ENCODE results near the gene RELN.
"Not testable (repeated sequence)": the region's sequence is repeated elsewhere in the genome, so short reads cannot be mapped to it uniquely, and the experiment has no call there.

The RELN gene

DNA sequence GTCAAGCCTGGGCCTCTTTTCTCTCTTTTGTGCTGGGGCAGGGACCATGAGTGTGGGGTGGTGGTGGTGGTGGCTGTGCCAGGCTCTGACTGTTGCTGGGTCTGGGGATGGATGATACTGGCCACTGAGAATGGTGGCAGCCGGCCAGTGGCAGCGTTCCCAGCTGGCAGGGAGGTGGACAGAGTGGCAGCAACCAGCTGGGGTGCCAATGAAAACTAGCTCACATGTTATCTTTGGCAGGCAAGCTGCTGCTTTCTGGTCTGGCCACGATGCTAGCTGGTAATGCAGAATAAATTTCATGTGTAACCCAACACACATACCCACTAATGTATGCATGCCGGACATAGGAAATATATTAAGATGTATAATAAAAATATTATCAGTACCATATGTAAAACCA is 448.4 kb downstream of the RELN start:
- no peak for DNase-seq

DNA sequence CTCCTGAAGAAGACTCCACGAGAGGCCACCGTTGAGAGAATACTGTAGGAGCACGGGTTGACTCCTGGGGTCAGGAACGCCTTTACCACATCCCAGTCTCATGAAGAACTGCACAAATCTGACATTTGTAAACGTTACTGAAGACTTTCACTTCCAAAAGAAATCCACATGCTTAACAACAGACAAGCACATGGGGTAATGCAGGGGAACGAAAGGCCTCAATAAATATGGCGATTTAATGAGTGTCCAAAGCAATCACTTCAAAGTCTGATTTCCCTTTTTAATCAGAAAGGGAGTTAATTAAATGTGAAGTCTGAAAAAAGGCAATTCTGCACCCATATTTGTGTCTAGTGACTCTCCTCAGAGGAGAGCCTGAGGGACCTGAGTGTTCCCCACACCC is 449.1 kb downstream of the RELN start:
- no peak for DNase-seq

DNA sequence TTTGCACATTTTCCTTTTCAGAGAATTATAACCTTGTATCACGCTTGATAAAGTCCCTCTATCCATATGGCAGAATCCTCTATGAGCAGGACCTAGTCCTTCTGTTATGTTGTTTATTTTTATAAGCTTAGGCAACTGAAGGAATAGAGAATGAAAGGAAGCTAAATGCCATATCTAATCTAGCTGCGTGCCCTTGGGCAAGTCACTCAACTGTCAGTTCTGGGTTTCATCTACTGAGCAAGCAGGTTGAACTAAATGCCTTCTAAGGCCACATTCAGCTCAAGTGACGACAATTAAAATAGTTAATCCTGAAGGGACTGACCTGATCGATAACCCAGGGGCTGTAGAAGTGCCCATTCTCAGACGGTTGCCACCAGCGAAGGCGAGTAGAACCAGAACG is 449.6 kb downstream of the RELN start:
- no peak for DNase-seq

DNA sequence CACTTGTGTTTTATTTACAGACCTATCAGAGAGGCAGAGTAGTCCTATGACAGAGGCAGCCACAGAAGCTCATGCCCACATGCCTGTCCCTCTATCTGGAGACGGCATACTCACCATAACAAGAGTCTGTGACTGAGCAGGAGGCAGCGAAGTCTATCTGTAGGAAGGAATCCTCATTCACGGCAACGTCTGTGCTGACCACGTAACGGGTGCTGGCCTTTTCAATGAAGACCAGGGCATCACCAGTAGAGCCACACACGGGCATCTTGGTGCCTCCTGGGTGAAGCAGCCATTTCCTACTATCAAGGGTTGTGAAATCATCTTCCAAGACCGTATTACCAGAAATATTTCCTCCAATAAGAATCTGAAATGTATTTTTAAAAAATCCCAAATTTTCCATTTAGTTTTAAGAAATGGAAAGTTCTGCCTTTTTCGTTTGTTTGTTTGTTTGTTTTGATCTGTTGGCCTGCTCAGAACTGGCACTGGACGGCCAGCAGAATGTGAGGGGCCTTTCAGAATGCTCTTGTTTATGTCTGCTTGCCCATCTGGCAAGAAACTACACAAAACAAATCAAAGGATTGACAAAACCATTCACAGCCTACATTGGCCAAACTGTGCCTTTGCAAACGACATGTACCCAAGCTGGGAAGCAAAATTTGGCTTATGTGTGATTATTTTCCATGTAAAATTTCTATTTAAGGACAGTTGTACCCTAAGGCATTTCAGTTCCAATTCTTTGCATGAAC is 450.3 kb downstream of the RELN start:
- no peak for DNase-seq

DNA sequence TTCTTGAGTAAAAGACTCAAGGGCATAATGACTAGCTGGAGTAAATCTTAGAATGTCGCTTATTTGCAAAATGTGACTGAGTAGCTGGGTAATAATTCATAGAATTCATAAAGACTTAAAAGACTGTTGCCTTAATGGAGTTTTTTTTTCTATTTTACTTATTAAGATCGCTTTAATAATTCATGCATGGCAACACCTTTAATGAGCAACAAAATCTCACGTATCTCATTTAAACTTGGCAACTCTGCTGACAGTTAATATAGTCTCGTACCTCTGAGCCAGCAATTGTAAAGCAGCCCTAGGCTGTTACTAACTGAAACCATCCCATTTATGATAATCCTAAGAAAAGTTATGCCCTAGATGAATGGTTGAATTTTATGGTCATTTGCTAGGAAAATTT is 455.7 kb downstream of the RELN start:
- DNase-seq: no peak

DNA sequence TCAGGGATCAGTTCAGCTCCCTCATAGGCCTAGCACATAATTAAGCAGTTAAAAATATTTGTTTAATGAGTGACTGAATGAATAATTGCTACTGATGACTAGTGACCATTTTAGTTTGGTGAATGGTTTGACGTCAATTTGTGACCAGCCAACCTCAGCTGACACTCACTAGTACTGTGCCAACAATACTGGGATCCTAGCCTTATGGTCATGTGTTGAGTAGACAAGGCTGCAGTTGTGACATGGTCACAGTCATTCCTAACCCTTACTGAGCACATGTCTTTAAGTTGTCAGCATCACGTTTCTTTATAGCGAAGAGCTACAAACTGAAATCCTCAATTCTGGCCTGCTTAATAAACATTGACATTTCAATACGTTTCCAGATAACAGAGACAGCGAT is 456.5 kb downstream of the RELN start:
- DNase-seq: no peak

DNA sequence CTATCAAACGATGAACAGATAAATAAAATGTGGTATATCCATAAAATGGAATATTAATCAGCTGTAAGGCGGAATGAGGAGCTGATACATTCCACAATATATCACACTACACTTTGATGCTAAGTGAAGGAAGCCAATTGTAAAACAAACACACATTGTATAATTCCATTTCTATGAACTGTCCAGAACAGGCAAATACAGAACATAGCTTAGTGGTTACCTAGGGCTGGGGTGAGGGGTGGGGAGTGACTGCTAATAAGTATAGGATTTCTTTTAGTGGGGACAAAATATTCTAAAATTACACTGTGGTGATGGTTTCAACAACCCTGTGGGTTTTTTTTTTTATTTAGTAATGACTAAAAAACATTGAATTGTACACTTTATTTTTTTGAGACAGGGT is 461.3 kb downstream of the RELN start:
- DNase-seq: no peak

DNA sequence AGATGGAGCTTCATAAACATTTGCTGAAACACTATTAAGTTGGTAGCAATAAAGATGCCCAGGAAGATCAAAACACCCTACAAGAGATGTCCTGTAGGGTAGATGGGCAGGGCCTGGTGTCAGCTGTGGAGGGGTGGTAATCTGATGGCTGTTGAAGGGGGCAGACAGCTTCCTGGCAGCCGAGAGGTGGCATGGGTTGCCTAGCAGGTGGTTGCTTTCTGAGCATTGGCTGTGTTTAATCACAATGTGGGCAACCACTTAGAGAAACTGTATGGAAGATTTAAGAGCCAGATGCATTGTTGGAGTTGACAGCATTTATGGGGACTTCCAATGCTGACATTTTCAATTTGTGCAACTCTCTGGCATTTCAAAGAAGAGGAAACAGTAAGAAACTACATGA is 463.5 kb downstream of the RELN start:
- no peak for DNase-seq

DNA sequence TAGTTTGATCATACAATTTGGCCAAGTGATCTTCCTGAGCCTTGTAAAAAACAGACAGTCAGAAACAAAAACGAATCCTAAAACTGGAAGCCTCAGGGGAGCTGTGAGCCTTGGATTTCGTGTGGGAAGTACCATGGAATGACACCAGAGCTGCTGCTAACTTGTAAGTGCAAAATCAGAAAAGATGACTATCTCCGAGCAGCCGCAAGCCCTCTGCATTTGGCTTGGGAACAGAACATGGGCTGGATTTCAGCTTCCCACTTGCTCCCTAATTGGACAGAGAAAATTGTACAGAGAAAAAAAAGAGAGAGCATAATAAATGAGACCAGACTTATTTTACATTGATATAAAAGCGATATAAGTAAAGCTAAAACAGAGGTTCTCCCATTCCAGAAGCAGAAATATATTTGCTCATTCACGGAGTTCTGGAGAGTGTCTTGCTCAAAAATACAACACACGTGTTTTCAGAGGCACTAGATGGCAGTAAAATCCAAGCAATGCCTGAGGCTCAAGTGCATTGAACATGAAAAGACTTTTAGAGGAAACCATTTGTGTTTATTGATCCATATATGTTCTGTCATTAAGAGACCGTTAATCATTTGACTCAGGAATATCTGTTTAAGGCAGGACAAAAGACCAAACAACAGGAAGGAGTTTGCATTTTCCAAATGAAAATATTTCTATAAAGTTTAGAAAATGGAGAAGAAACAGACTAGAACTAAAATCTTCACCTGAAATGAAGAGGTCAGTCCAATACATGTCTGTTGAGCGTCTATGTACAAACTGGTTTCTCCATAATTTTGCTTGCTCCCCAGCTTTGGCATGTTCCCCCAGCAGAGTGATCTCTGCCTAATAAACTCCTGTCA is 465.2 kb downstream of the RELN start:
- DNase-seq: no peak

DNA sequence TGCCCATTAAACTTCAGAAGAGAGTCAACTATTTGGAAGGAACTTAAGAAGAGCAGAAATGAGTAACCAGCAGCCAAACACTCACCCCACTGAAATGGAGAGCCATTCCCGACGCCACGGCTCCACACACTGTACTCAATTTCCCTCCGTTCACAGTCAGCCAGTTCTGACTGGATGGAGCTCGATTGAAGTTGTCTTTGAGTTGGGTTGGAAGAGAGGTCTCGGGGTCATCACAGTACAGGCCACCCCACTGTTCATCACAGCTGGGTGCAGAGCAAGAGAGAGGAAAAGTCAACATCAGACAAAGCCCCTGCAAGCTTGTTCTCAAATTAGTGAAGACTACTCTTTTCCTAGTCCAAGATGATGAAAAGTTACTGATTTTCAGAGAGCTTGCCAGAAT is 467.5 kb downstream of the RELN start:
- DNase-seq: no peak

DNA sequence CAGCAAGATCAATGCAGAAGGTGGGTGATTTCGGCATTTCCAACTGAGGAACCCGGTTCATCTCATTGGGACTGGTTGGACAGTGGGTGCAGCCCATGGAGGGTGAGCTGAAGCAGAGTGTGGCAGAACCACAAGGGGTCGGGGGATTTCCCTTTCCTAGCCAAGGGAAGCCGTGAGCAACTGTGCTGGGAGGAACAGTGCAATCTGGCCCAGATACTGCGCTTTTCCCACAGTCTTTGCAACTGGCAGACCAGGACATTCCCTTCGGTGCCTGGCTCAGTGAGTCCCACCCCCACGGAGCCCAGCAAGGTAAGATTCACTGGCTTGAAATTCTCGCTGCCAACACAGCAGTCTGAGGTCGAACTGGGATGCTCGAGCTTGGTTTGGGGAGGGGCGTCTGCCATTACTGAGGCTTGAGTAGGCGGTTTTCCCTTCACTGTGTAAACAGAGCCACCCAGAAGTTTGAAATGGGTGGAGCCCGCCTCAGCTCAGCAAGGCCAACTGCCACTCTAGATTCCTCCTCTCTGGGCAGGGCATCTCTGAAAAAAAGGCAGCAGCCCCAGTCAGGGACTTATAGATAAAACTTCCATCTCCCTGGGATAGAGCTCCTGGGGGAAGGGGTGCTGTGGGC is 484.8 kb downstream of the RELN start:
- DNase-seq: no peak

DNA sequence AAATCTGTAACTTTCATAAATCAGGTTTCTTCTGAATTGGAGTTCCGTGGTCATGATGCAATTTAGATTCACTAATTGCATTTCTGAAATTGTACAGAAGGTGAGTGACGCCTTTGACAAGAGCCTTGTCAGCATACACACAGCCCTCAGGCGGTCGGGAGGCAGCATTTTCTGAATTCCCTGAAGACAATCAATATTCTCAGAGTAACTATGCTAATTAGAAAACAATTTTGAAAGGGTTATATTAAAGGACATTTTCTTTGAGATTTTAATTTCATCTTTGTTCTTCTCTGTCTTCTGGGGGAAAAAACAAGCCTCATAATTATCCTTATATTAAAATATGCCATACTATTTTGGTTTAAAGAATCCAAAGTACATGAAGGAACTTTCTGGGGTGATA is 488.3 kb downstream of the RELN start:
- no peak for DNase-seq

DNA sequence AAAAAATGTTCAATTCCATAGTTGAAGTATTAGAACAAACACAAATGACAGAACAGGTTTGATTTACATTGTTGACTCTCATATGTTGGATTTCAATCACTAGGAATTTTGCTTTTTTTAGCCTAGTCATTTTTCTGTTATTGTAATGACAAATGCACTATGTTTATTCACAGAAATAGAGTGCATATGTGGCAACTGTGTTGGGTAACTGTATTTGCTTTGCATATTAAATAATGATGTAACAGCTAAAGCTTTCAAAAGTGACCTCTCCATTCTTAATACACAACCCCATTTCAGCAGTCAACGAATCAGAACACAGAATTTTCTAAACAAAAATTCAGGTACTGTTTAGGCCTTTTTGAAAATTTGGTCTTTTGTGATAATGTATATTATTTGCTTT is 489.5 kb downstream of the RELN start:
- no peak for DNase-seq

DNA sequence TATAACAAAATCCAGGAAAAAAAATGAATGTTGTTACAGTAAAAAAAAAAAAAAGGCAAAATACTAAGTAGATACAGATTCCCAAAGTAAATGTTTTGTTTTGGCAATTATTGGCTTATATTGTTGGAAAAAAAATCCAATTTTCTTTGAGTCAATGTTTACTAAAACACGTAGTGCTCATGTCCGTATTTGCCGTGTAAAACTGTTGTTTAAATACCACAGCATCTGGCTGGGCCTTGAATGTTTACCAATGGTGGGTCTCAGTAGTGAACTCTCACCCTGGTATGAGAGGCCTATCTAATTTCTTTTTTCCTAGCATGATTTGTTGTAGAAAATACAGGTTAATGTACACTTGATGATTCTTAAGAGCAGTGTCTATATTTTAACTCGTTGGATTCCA is 502.0 kb downstream of the RELN start:
- DNase-seq: no peak

DNA sequence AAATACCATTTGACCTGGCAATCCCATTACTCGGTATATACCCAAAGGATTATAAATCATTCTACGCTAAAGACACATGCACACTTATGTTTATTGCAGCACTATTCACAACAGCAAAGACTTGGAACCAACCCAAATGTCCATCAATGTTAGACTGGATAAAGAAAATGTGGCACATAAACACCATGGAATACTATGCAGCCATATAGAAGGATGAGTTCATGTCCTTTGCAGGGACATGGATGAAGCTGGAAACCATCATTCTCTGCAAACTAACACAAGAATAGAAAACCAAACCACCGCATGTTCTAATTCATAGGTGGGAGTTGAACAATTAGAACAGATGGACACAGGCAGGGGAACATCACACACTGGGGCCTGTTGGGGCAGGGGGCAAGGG is 502.6 kb downstream of the RELN start:
- not testable (repeated sequence) for DNase-seq

DNA sequence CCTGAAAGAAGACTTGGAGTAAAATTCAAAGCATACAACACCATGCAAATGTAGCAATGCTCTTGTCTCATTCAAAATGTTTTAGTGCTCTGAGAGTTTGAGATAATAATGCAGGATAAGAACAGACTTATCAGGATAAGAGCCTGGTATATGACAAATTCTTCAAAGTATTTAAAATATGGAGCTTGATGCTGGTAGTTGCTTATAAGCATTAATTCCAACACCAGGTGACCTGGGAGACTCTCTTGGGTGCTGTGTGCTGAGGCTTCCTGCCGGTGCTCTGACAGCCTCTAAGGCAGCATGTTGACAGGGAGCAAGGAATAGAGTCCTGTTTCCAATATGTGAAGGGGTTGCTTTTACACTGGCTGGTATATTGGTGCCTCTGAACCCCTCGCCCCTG is 508.7 kb downstream of the RELN start:
- DNase-seq: no peak

DNA sequence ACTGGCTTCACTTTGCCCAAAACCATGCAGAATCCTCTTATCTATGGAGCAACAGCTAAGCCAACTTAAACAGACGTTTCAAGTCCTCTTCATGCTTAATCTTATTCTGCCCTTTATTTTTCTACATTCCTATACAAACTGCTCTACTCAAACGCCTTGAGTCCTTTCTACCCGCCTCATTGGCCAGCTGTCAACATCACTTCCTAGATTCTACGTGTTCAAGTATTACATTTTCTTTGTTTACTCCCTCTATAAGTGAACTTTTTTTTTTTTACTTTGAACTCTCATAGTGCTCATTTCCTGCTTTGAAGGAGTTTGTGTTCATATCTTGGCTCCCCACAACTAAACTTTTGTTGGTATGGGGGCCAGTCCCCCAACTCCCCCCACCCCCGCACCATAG is 514.5 kb downstream of the RELN start:
- no peak for DNase-seq

DNA sequence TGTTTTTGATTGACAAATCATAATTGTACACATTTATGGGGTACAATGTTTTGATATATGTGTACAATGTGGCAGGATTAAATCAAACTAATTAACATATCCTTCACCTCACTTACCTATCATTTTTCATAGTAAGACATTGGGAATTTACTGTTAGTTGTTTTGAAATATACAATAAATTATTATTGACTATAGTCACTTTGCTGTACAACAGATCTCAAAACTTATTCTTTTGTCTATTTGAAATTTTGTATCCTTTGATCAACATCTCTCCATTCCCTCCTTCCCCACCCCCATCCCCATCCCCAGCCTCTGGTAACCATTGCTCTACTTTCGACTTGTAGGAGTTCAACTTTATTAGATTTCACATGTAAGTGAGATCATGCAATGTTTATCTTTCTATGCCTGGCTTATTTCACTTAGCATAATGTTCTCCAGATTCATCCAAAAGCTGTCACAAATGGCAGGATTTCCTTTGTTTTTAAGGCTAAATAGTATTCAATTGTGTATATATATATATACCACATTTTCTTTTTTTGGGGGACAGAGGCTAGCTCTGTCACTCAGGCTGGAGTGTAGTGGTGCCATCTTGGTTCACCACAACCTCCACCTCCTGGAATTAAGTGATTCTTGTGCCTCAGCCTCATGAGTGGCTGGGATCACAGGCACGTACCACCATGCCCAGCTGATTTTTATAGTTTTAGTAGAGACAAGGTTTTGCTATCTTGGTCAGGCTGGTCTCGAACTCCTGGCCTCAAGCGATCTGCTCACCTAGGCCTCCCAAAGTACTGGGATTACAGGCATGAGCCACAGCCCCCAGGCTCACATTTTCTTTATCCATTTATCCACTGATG is 520.1 kb downstream of the RELN start:
- DNase-seq: no peak

DNA sequence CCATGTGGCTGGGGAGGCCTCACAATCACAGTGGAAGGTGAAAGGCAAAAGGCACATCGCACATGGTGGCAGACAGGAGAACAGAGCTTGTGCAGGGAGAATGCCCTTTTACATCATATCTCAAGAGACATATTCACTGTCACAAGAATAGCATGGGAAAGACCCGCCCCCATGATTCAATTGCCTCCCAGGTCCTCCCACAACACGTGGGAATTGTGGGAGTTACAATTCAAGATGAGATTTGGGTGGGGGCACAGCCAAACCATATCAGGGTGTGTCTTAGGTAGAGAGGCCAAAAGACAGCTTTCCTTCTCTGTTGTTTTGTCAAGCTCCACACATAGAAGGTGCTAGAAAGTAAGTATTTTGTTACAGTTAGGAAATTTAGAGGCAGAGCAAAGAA is 522.6 kb downstream of the RELN start:
- no peak for DNase-seq

DNA sequence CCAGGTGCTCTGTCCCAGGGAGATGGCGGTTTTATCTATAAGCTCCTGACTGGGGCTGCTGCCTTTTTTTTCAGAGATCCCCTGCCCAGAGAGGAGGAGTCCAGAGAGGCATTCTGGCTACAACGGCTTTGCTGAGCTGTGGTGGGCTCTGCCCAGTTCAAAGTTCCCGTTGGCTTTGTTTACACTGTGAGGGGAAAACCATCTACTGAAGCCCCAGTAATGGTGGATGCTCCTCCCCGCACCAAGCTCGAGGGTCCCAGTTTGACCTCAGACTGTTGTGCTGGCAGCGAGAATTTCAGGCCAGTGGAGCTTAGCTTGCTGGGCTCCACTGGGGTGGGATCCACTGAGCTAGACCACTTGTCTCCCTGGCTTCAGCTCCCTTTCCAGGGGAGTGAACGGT is 527.1 kb downstream of the RELN start:
- no peak for DNase-seq

DNA sequence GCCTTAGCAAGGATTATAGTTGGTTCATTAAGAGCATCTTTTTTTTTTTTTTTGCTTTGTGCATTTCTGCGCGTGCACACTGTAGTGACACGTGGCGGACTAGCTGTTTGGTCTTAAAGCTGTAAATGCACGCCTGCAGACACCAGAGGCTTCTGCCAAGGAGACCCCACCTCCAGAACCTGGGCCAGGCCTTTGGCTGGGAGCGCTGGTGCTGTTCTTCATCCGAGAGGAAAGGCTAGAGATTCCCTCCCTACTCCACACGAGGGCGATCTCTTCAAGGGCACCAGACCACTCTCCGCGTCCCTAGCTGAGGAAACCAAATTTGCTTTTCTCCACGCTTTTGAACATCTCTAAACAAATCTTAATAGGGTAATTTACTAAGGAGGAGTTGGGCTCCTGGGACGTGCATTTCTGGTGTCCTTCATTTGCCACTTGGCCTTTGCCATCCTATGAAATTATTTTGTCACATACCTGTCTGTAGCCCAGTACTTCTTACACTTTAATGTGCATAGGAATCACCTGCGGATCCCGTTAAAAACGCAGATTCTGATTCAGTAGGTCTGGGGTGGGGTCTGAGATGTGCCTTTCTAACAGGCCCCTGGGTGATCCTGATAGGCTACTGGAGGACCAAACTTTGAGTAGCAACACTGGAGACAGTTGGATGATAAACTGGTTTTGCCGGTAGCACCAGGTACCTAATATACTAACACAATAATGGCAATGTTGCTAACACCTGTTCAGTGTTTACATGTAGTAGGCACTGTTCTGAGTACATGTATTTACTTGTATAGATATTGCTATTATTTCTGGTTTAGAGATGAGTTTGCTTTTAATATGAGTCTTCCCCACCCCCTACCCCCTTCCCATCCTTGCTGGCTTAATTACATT is 542.1 kb downstream of the RELN start:
- peak; percentile 17 for DNase-seq

DNA sequence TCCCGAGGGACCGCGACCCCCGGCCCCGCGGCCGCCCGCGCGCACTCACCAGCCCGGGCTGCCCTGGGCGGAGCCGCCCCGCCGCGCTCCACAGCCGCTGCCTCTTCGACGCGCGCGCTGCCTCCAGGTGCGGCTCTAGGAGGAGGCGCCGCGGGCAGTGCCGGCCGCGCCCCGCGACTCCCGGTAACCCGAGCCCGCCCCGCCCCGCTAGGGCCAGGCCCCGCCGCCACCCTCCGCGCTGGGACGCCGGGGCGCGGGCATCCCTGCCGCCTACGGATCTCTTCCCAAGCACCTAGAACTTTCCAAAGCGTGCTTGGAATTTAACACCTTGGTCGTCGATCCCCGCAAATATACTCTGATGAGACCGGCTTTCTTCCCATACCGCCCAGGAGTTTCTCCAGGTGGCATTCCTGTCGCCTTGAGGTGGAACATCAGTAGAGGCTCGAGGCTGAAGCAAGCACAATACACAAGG is 543.4 kb downstream of the RELN start, which contains the start of gene SLC26A5:
Gene SLC26A5, minus strand, starts transcription at position 159 of the 472 bp plus-strand sequence. CDS start 24,693 bp downstream, outside the sequence.
- no peak for DNase-seq

Measured in CD4-positive, alpha-beta T cell treated with Interleukin-15 for 1 hour (primary cell).